Activated naive CD4-positive, alpha-beta T cell treated with anti-CD3 and anti-CD28 coated beads, Interleukin-2, amount 10 ng/mL, durations not matched to agents 7 days and 5 days (primary cell): ENCODE measurements around the gene NSRP1.
"Not testable (repeated sequence)": the region's sequence is repeated elsewhere in the genome, so short reads cannot be mapped to it uniquely, and the experiment has no call there.

ENCODE experiments used
- CTCF ChIA-PET: fragments of 350-600 bp; sonication (Branson Sonifier 250); formaldehyde crosslinking; loops from one replicate; lab custom pipeline; 2021; ENCODE audit warnings: antibody characterized with exemption; lab: Charles Lee
- DNase-seq: peaks from one replicate; pipeline ENCODE4 v3.0.0-alpha.2; 2020
- H3K27ac Mint-ChIP-seq: one replicate; pipeline ENCODE4 v1.8.0; 2021; ENCODE audit warnings: mild to moderate bottlenecking, moderate library complexity, mixed read lengths
- H3K27me3 Mint-ChIP-seq: one replicate; pipeline ENCODE4 v1.8.0; 2021; ENCODE audit warnings: mild to moderate bottlenecking, mixed read lengths
- H3K36me3 Mint-ChIP-seq: one replicate; pipeline ENCODE4 v1.8.0; 2021; ENCODE audit warnings: mixed read lengths
- H3K4me1 Mint-ChIP-seq: one replicate; pipeline ENCODE4 v1.8.0; 2021; ENCODE audit warnings: mixed read lengths
- H3K4me3 Mint-ChIP-seq: one replicate; pipeline ENCODE4 v1.8.0; 2021; ENCODE audit warnings: mild to moderate bottlenecking, moderate library complexity, mixed read lengths
- H3K9me3 Mint-ChIP-seq: one replicate; pipeline ENCODE4 v1.8.0; 2021; ENCODE audit warnings: mixed read lengths

The NSRP1 gene

GRCh38 chr17:30116661-30117551 lies at the start of gene NSRP1:
Gene NSRP1, plus strand, starts transcription at chr17:30116816. Its CDS starts 28 bp downstream, at chr17:30116844.
- Mint-ChIP-seq H3K36me3 (peaks cover 19% of the 10 kb centered on the region), H3K9me3 (no peaks in the 10 kb centered on the region), H3K27me3 (no peaks in the 10 kb centered on the region), H3K27ac (peak within 1 kb of the TSS; percentile 97), H3K4me3 (peak within 1 kb of the TSS; percentile 90), H3K4me1 (peaks cover 48% of the 10 kb centered on the region)
- CTCF ChIA-PET = interaction anchor here (1.1 to 2.4 kb wide), 3 partner anchors 9 to 218 kb away, joined by 3 to 10 read pairs (median 6); no protein-coding TSS in a partner anchor
- DNase-seq = peak; percentile 97

GRCh38 chr17:30068465-30068864 lies 48.2 kb upstream of the NSRP1 start:
- CTCF ChIA-PET = no interaction called here
- no peak overlapping the region for H3K4me3 Mint-ChIP-seq

GRCh38 chr17:30074254-30074653 lies 42.4 kb upstream of the NSRP1 start:
- H3K4me1 Mint-ChIP-seq = no peaks in the 10 kb centered on the region
- DNase-seq = no peak
- no peaks in the 10 kb centered on the region for H3K9me3 Mint-ChIP-seq
- peaks cover 14% of the 10 kb centered on the region for H3K27me3 Mint-ChIP-seq
- no peak overlapping the region for H3K4me3 Mint-ChIP-seq
- CTCF ChIA-PET = interaction anchor here (0.9 kb wide), 1 partner anchor 20 kb away, joined by 3 read pairs; no protein-coding TSS in a partner anchor
- H3K36me3 Mint-ChIP-seq = no peaks in the 10 kb centered on the region
- no peak overlapping the region for H3K27ac Mint-ChIP-seq

More at GRCh38 chr17:30068465-30068864, 48.2 kb upstream of the NSRP1 start:
- Mint-ChIP-seq H3K9me3 (peaks cover 18% of the 10 kb centered on the region), H3K27ac (no peak overlapping the region), H3K27me3 (peaks cover 8% of the 10 kb centered on the region), H3K36me3 (peaks cover 7% of the 10 kb centered on the region), H3K4me1 (no peaks in the 10 kb centered on the region)
- no peak for DNase-seq

GRCh38 chr17:30074730-30075129 lies 41.9 kb upstream of the NSRP1 start:
- CTCF ChIA-PET = no interaction called here
- H3K27ac Mint-ChIP-seq = no peak overlapping the region

GRCh38 chr17:30082773-30083172 lies 33.8 kb upstream of the NSRP1 start:
- CTCF ChIA-PET = interaction anchor here (1.3 kb wide), 1 partner anchor 9 kb away, joined by 5 read pairs; no protein-coding TSS in a partner anchor
- H3K27ac Mint-ChIP-seq = no peak overlapping the region
- no peaks in the 10 kb centered on the region for H3K36me3 Mint-ChIP-seq
- peaks cover 20% of the 10 kb centered on the region for H3K27me3 Mint-ChIP-seq
- H3K9me3 Mint-ChIP-seq = no peaks in the 10 kb centered on the region
- DNase-seq = no peak
- H3K4me3 Mint-ChIP-seq = no peak overlapping the region
- H3K4me1 Mint-ChIP-seq = no peaks in the 10 kb centered on the region

More at GRCh38 chr17:30074730-30075129, 41.9 kb upstream of the NSRP1 start:
- no peak for DNase-seq
- Mint-ChIP-seq H3K4me1 (no peaks in the 10 kb centered on the region), H3K4me3 (no peak overlapping the region), H3K27me3 (peaks cover 14% of the 10 kb centered on the region), H3K36me3 (no peaks in the 10 kb centered on the region), H3K9me3 (no peaks in the 10 kb centered on the region)

- Mint-ChIP-seq H3K36me3 (no peaks in the 10 kb centered on the region), H3K9me3 (no peaks in the 10 kb centered on the region), H3K4me3 (no peak overlapping the region), H3K4me1 (no peaks in the 10 kb centered on the region), H3K27ac (no peak overlapping the region), H3K27me3 (peaks cover 20% of the 10 kb centered on the region)
- no peak for DNase-seq
- CTCF ChIA-PET = interaction anchor here (1.1 kb wide), 1 partner anchor 10 kb away, joined by 4 read pairs; no protein-coding TSS in a partner anchor
These were observed 31.8 kb upstream of the NSRP1 start for GRCh38 chr17:30084788-30085187.

- no peak for DNase-seq
- Mint-ChIP-seq H3K9me3 (no peaks in the 10 kb centered on the region), H3K4me1 (no peaks in the 10 kb centered on the region), H3K36me3 (no peaks in the 10 kb centered on the region), H3K27ac (no peak overlapping the region), H3K4me3 (no peak overlapping the region), H3K27me3 (peaks cover 23% of the 10 kb centered on the region)
- CTCF ChIA-PET = interaction anchor here (0.8 to 1.2 kb wide), 2 partner anchors 9 to 41 kb away, joined by 3 to 5 read pairs; no protein-coding TSS in a partner anchor
These were observed 29.7 kb upstream of the NSRP1 start for GRCh38 chr17:30086896-30087295.

- not testable (repeated sequence) for H3K4me3 Mint-ChIP-seq, H3K36me3 Mint-ChIP-seq, H3K27ac Mint-ChIP-seq, H3K4me1 Mint-ChIP-seq, H3K9me3 Mint-ChIP-seq, DNase-seq
- peaks cover 25% of the 10 kb centered on the region for H3K27me3 Mint-ChIP-seq
- CTCF ChIA-PET = interaction anchor here (1.2 kb wide), 1 partner anchor 8 kb away, joined by 5 read pairs; no protein-coding TSS in a partner anchor
These were observed 29.2 kb upstream of the NSRP1 start for GRCh38 chr17:30087431-30087830.

- peaks cover 36% of the 10 kb centered on the region for H3K27me3 Mint-ChIP-seq
- H3K4me1 Mint-ChIP-seq = peaks cover 4% of the 10 kb centered on the region
- H3K4me3 Mint-ChIP-seq = no peak overlapping the region
- H3K27ac Mint-ChIP-seq = no peak overlapping the region
- no peak for DNase-seq
- H3K36me3 Mint-ChIP-seq = no peaks in the 10 kb centered on the region
- no peaks in the 10 kb centered on the region for H3K9me3 Mint-ChIP-seq
- CTCF ChIA-PET = interaction anchor here (1.7 to 5.8 kb wide), 2 partner anchors 8 to 14 kb away, joined by 5 to 44 read pairs; no protein-coding TSS in a partner anchor
These were observed 25.4 kb upstream of the NSRP1 start for GRCh38 chr17:30091121-30091670.

GRCh38 chr17:30091771-30092170 lies 24.8 kb upstream of the NSRP1 start:
- no peak for DNase-seq
- Mint-ChIP-seq H3K4me1 (peaks cover 4% of the 10 kb centered on the region), H3K36me3 (no peaks in the 10 kb centered on the region), H3K27me3 (peaks cover 36% of the 10 kb centered on the region), H3K27ac (no peak overlapping the region), H3K4me3 (no peak overlapping the region), H3K9me3 (no peaks in the 10 kb centered on the region)
- CTCF ChIA-PET = interaction anchor here (1.7 to 5.8 kb wide), 2 partner anchors 8 to 13 kb away, joined by 5 to 44 read pairs; no protein-coding TSS in a partner anchor

GRCh38 chr17:30092886-30093285 lies 23.7 kb upstream of the NSRP1 start:
- CTCF ChIA-PET = interaction anchor here (0.5 to 5.8 kb wide), 23 partner anchors 9 to 524 kb away, joined by 3 to 44 read pairs (median 4); partner anchors contain the start of gene TP53I13
- H3K4me3 Mint-ChIP-seq = no peak overlapping the region
- H3K27me3 Mint-ChIP-seq = peaks cover 38% of the 10 kb centered on the region

GRCh38 chr17:30093463-30094147 lies 23.0 kb upstream of the NSRP1 start:
- Mint-ChIP-seq H3K36me3 (no peaks in the 10 kb centered on the region), H3K9me3 (no peaks in the 10 kb centered on the region), H3K27ac (no peak overlapping the region), H3K4me1 (peaks cover 4% of the 10 kb centered on the region), H3K4me3 (no peak overlapping the region), H3K27me3 (peaks cover 41% of the 10 kb centered on the region)
- peak; percentile 48 for DNase-seq
- CTCF ChIA-PET = interaction anchor here (0.5 to 5.8 kb wide), 25 partner anchors 12 to 524 kb away, joined by 3 to 44 read pairs (median 4); partner anchors contain the start of gene TP53I13

More at GRCh38 chr17:30092886-30093285, 23.7 kb upstream of the NSRP1 start:
- DNase-seq = no peak
- Mint-ChIP-seq H3K27ac (no peak overlapping the region), H3K4me1 (peaks cover 4% of the 10 kb centered on the region), H3K9me3 (no peaks in the 10 kb centered on the region), H3K36me3 (no peaks in the 10 kb centered on the region)

GRCh38 chr17:30095507-30096244 lies 20.9 kb upstream of the NSRP1 start:
- Mint-ChIP-seq H3K4me1 (peaks cover 4% of the 10 kb centered on the region), H3K9me3 (no peaks in the 10 kb centered on the region), H3K4me3 (no peak overlapping the region), H3K27ac (no peak overlapping the region), H3K27me3 (peaks cover 32% of the 10 kb centered on the region), H3K36me3 (no peaks in the 10 kb centered on the region)
- CTCF ChIA-PET = interaction anchor here (0.6 to 5.8 kb wide), 12 partner anchors 9 to 360 kb away, joined by 3 to 44 read pairs (median 4); partner anchors contain the start of gene SSH2
- DNase-seq = peak; percentile 28
